Neuronal stem cell (in vitro differentiated cells): ENCODE data around the gene TRIM73. TPM values are rescaled to one million over a fixed set of nuclear protein-coding genes. Genes with fewer than 3 reads are reported as not detected.

Experiments used
- small RNA-seq: library from polyadenylated mRNA; stranded (forward); fragments of <200 nt; extraction: miRNeasy Mini kit (QIAGEN cat#:217004); gene quantifications from one replicate; pipeline ENCODE3, GENCODE V24; 2013; ENCODE audit not compliant: insufficient read depth

TRIM73 gene

Small RNA genes within 50 kb of the gene (small RNA-seq; reads per million reads assigned to genes)
- gene RF00019, result not detected
